NCI-H226 (cell line): ENCODE data around the gene ABCC3.
"Not testable (repeated sequence)": the region's sequence is repeated elsewhere in the genome, so short reads cannot be mapped to it uniquely, and the experiment has no call there.

Experiments
- DNase-seq: peaks from one replicate; pipeline ENCODE4 v3.0.0-alpha.2; 2015

Gene ABCC3

GRCh38 chr17:50709053-50709452, 74.4 kb downstream of the ABCC3 start:
- DNase-seq: not testable (repeated sequence)

GRCh38 chr17:50710025-50710424, 75.3 kb downstream of the ABCC3 start:
- DNase-seq: no peak

- no peak for DNase-seq
These were observed 76.0 kb downstream of the ABCC3 start for GRCh38 chr17:50710650-50711049.

GRCh38 chr17:50712641-50713040, 78.0 kb downstream of the ABCC3 start:
- DNase-seq: no peak

GRCh38 chr17:50715471-50715870, 80.8 kb downstream of the ABCC3 start:
- DNase-seq: peak; percentile 48

- peak; percentile 88 for DNase-seq
These were observed 84.7 kb downstream of the ABCC3 start, which contains the start of gene LUC7L3 for GRCh38 chr17:50719144-50719923. TSS of gene LUC7L3 (plus strand) at chr17:50719603. CDS start at chr17:50719733, 130 bp downstream.

GRCh38 chr17:50719924-50720794, 85.5 kb downstream of the ABCC3 start:
- DNase-seq: no peak

- DNase-seq: no peak
These were observed 86.7 kb downstream of the ABCC3 start for GRCh38 chr17:50721194-50722010.

- DNase-seq: no peak
These were observed 88.1 kb downstream of the ABCC3 start for GRCh38 chr17:50722746-50723145.

GRCh38 chr17:50724622-50725021, 89.9 kb downstream of the ABCC3 start:
- not testable (repeated sequence) for DNase-seq

GRCh38 chr17:50725769-50726655, 91.3 kb downstream of the ABCC3 start:
- DNase-seq: no peak

- no peak for DNase-seq
These were observed 93.4 kb downstream of the ABCC3 start for GRCh38 chr17:50728112-50728429.

GRCh38 chr17:50728881-50729765, 94.4 kb downstream of the ABCC3 start:
- no peak for DNase-seq

- no peak for DNase-seq
These were observed 97.1 kb downstream of the ABCC3 start for GRCh38 chr17:50731575-50732460.

- no peak for DNase-seq
These were observed 100.6 kb downstream of the ABCC3 start for GRCh38 chr17:50735287-50735686.

- no peak for DNase-seq
These were observed 102.5 kb downstream of the ABCC3 start for GRCh38 chr17:50737118-50737698.

GRCh38 chr17:50739098-50739497, 104.4 kb downstream of the ABCC3 start:
- DNase-seq: no peak
